Thoracic aorta (tissue), 2 donors: Measurements from ENCODE around the gene ALK. TPM values are rescaled to one million over a fixed set of nuclear protein-coding genes. Genes with fewer than 3 reads are reported as not detected.

ENCODE experiments used
- ATAC-seq: fragments of 150-250 bp; one replicate; pipeline ENCODE4 v1.8.0; 2017; ENCODE audit warnings: low read depth; ENCODE audit not compliant: insufficient number of reproducible peaks, low FRiP score
- DNase-seq: peaks from one replicate; pipeline ENCODE4 v3.0.0-alpha.2; 2020; ENCODE audit warnings: low spot score
- H3K27ac ChIP-seq, 2 donors: fragments of 200-600 bp; sonication (generic); 1 replicate in 1 of 2; 2 replicates in 1 of 2; pipeline ENCODE4 v1.5.1; 2016; ENCODE audit warnings: mild to moderate bottlenecking in 2 of 2, moderate library complexity in 2 of 2
- H3K27me3 ChIP-seq: fragments of 200-600 bp; sonication (generic); replicated peaks from 2 replicates; pipeline ENCODE4 v1.6.0; 2016; ENCODE audit warnings: mild to moderate bottlenecking; ENCODE audit not compliant: insufficient read depth
- H3K36me3 ChIP-seq: fragments of 200-600 bp; sonication (generic); one replicate; pipeline ENCODE4 v1.5.1; 2016
- H3K4me1 ChIP-seq, 2 donors: fragments of 200-600 bp; sonication (generic); 1 replicate in 1 of 2; 2 replicates in 1 of 2; pipeline versions ENCODE4 v1.5.1 to v1.6.0; 2016; ENCODE audit warnings: low read depth in 2 of 2, mild to moderate bottlenecking in 1 of 2; ENCODE audit not compliant: control insufficient read depth in 1 of 2
- H3K4me3 ChIP-seq: fragments of 200-600 bp; sonication (generic); 2 replicates; pipeline ENCODE4 v1.5.1; 2016; ENCODE audit warnings: mild to moderate bottlenecking
- H3K9me3 ChIP-seq: fragments of 200-600 bp; sonication (generic); 2 replicates; pipeline ENCODE4 v1.5.1; 2016
- CTCF ChIP-seq: fragments of 200-600 bp; sonication (generic); IDR thresholded peaks from one replicate; pipeline ENCODE4 v1.5.1; 2019; ENCODE audit warnings: antibody characterized with exemption
- total RNA-seq, 2 donors: library from RNA; depleted of rRNA; stranded (reverse); fragments of >200 nt; gene quantifications; one replicate each; pipeline versions ENCODE4 v1.1.0 to v1.2.3, GENCODE V29; 2016

The ALK gene
- total RNA-seq, 2 donors from 2014 or later: 2.0 TPM; not detected in 1

GRCh38 chr2:29351248-29351647 is 570.1 kb downstream of the ALK start:
- H3K4me1 ChIP-seq: no peaks in the 10 kb centered on the region
- ATAC-seq (no peak), DNase-seq (no peak)
- no peaks in the 10 kb centered on the region for H3K9me3 ChIP-seq
- TF ChIP-seq CTCF: no peak
- H3K36me3 ChIP-seq: no peaks in the 10 kb centered on the region
- H3K27me3 ChIP-seq: no peaks in the 10 kb centered on the region
- no peak overlapping the region for H3K27ac ChIP-seq
- H3K4me3 ChIP-seq: no peak overlapping the region

GRCh38 chr2:29349316-29350030 is 571.9 kb downstream of the ALK start:
- Histone ChIP-seq H3K9me3 (no peaks in the 10 kb centered on the region), H3K4me3 (no peak overlapping the region), H3K36me3 (no peaks in the 10 kb centered on the region), H3K27me3 (no peaks in the 10 kb centered on the region), H3K27ac (no peak overlapping the region), H3K4me1 (no peaks in the 10 kb centered on the region)
- TF ChIP-seq CTCF: no peak
- ATAC-seq (no peak), DNase-seq (no peak)

GRCh38 chr2:29347774-29348461 is 573.5 kb downstream of the ALK start:
- no peaks in the 10 kb centered on the region for H3K36me3 ChIP-seq
- no peaks in the 10 kb centered on the region for H3K27me3 ChIP-seq
- TF ChIP-seq CTCF: no peak
- no peaks in the 10 kb centered on the region for H3K9me3 ChIP-seq
- ATAC-seq (no peak), DNase-seq (no peak)
- H3K4me1 ChIP-seq: no peaks in the 10 kb centered on the region
- no peak overlapping the region for H3K4me3 ChIP-seq
- no peak overlapping the region for H3K27ac ChIP-seq

- Histone ChIP-seq H3K36me3 (no peaks in the 10 kb centered on the region), H3K9me3 (no peaks in the 10 kb centered on the region), H3K27me3 (no peaks in the 10 kb centered on the region), H3K4me3 (no peak overlapping the region), H3K27ac (no peak overlapping the region), H3K4me1 (no peaks in the 10 kb centered on the region)
- no peak for TF ChIP-seq CTCF
- DNase-seq (no peak), ATAC-seq (no peak)
These were observed 576.1 kb downstream of the ALK start for GRCh38 chr2:29345236-29345635.

- no peak for TF ChIP-seq CTCF
- Histone ChIP-seq H3K4me1 (no peaks in the 10 kb centered on the region), H3K9me3 (no peaks in the 10 kb centered on the region), H3K27ac (no peak overlapping the region), H3K4me3 (no peak overlapping the region), H3K36me3 (no peaks in the 10 kb centered on the region), H3K27me3 (no peaks in the 10 kb centered on the region)
- DNase-seq: no peak
- no peak for ATAC-seq
These were observed 577.6 kb downstream of the ALK start for GRCh38 chr2:29343830-29344229.
